H1 (cell line): ENCODE data around the gene CRY1. TPM values are rescaled to one million over a fixed set of nuclear protein-coding genes. Genes with fewer than 3 reads are reported as not detected.

Experiments used
- CTCF ChIA-PET: fragments of 300-600 bp; sonication (Branson Sonifier 250); formaldehyde crosslinking; loops from one replicate; lab custom pipeline; 2021; ENCODE audit not compliant: partially characterized antibody; lab: Charles Lee
- POLR2A ChIA-PET: fragments of 300-600 bp; sonication (Branson Sonifier 250); formaldehyde crosslinking; loops from one replicate; lab custom pipeline; 2021; ENCODE audit warnings: inconsistent platforms; ENCODE audit not compliant: partially characterized antibody; lab: Charles Lee
- DNase-seq, 2 experiments: peaks; one replicate each; pipeline versions ENCODE4 v3.0.0 to v3.0.0-alpha.2; 2010 to 2022; ENCODE audit warnings: low spot score in 2 of 2, low read depth in 1 of 2, mixed read lengths in 1 of 2
- FAIRE-seq: peaks from 2 replicates; lab custom pipeline; 2011; peaks lifted over from hg19 to GRCh38; lab: Jason Lieb, UNC
- H2AFZ ChIP-seq: 2 replicates; pipeline ENCODE4 v1.8.1; 2012; ENCODE audit warnings: low read length, inconsistent platforms
- H2AK5ac ChIP-seq: 2 replicates; pipeline ENCODE4 v1.6.1; 2013; ENCODE audit warnings: low read depth, low read length
- H2BK120ac ChIP-seq: replicated peaks from 2 replicates; pipeline ENCODE3; 2013; ENCODE audit warnings: low read depth, low read length, inconsistent platforms
- H2BK12ac ChIP-seq: 2 replicates; pipeline ENCODE4 v1.6.1; 2013; ENCODE audit warnings: low read depth, low read length
- H2BK15ac ChIP-seq: 2 replicates; pipeline ENCODE4 v1.6.1; 2013; ENCODE audit warnings: low read length
- H2BK20ac ChIP-seq: 2 replicates; pipeline ENCODE4 v1.6.1; 2013; ENCODE audit warnings: low read length
- H2BK5ac ChIP-seq: 2 replicates; pipeline ENCODE4 v1.6.1; 2013; ENCODE audit warnings: low read depth, low read length
- H3K14ac ChIP-seq: 2 replicates; pipeline ENCODE4 v1.6.1; 2013; ENCODE audit warnings: inconsistent platforms; ENCODE audit not compliant: insufficient read length
- H3K18ac ChIP-seq: 2 replicates; pipeline ENCODE4 v1.6.1; 2013; ENCODE audit warnings: low read length; ENCODE audit errors: extremely low read depth
- H3K23ac ChIP-seq: 2 replicates; pipeline ENCODE4 v1.6.1; 2013; ENCODE audit warnings: inconsistent platforms; ENCODE audit not compliant: insufficient read length
- H3K23me2 ChIP-seq: 2 replicates; pipeline ENCODE4 v1.6.1; 2013; ENCODE audit warnings: low read depth, low read length
- H3K27ac ChIP-seq: 2 replicates; pipeline ENCODE4 v1.6.1; 2011; ENCODE audit warnings: low read depth, low read length, inconsistent platforms
- H3K27me3 ChIP-seq, 4 experiments: replicated peaks in 1 of 4; 1 replicate in 1 of 4; 2 replicates in 3 of 4; pipeline versions ENCODE4 v1.6.1 to v1.8.1; 2011 to 2013; ENCODE audit warnings: low read length in 3 of 4, mild to moderate bottlenecking in 3 of 4, inconsistent platforms in 2 of 4, mixed read lengths in 2 of 4, moderate library complexity in 1 of 4; ENCODE audit not compliant: control insufficient read depth in 3 of 4, insufficient read depth in 3 of 4; ENCODE audit errors: extremely low read depth in 1 of 4
- H3K36me3 ChIP-seq, 4 experiments: 2 replicates each; pipeline versions ENCODE4 v1.6.1 to v1.8.1; 2011 to 2013; ENCODE audit warnings: mild to moderate bottlenecking in 4 of 4, low read length in 3 of 4, moderate library complexity in 2 of 4, control low read depth in 1 of 4, inconsistent platforms in 1 of 4; ENCODE audit not compliant: insufficient read depth in 4 of 4, control insufficient read depth in 2 of 4
- H3K4ac ChIP-seq: replicated peaks from 2 replicates; pipeline ENCODE3; 2013; ENCODE audit warnings: low read length, low read depth, mixed read lengths, inconsistent platforms; ENCODE audit not compliant: insufficient read length
- H3K4me1 ChIP-seq, 4 experiments: replicated peaks in 1 of 4; 1 replicate in 1 of 4; 2 replicates in 3 of 4; pipeline versions ENCODE4 v1.6.1 to v1.8.1; 2011 to 2013; ENCODE audit warnings: low read length in 3 of 4, inconsistent platforms in 2 of 4, mixed read lengths in 1 of 4; ENCODE audit not compliant: insufficient read depth in 4 of 4, control insufficient read depth in 3 of 4
- H3K4me2 ChIP-seq, 2 experiments: 2 replicates each; pipeline versions ENCODE4 v1.6.1 to v1.8.1; 2011 to 2013; ENCODE audit warnings: low read depth in 2 of 2, low read length in 2 of 2, control low read depth in 1 of 2, inconsistent platforms in 1 of 2, mild to moderate bottlenecking in 1 of 2; ENCODE audit not compliant: insufficient read depth in 1 of 2
- H3K4me3 ChIP-seq, 4 experiments: fragments of 200-600, 300-600 bp in 1 of 4; sonication (generic), shearing (Covaris generic), sonication (Bioruptor Twin) in 1 of 4; 2 replicates each; pipeline versions ENCODE4 v1.5.1 to v1.8.1; 2011 to 2016; ENCODE audit warnings: low read length in 4 of 4, low read depth in 3 of 4, control low read depth in 2 of 4, inconsistent platforms in 2 of 4, mild to moderate bottlenecking in 2 of 4, mixed read lengths in 1 of 4, moderate library complexity in 1 of 4; ENCODE audit not compliant: insufficient read depth in 2 of 4; ENCODE audit errors: extremely low read depth in 1 of 4
- H3K56ac ChIP-seq: replicated peaks from 2 replicates; pipeline ENCODE3; 2013; ENCODE audit warnings: low read depth, mild to moderate bottlenecking, mixed read lengths, low read length, inconsistent platforms; ENCODE audit not compliant: insufficient read length
- H3K79me1 ChIP-seq: 2 replicates; pipeline ENCODE4 v1.6.1; 2013; ENCODE audit warnings: low read depth, low read length, control low read depth
- H3K79me2 ChIP-seq, 2 experiments: 2 replicates each; pipeline versions ENCODE4 v1.6.1 to v1.8.1; 2012 to 2013; ENCODE audit warnings: low read length in 2 of 2, mild to moderate bottlenecking in 2 of 2, inconsistent platforms in 1 of 2; ENCODE audit not compliant: insufficient read depth in 2 of 2, control insufficient read depth in 1 of 2
- H3K9ac ChIP-seq, 4 experiments: replicated peaks in 1 of 4; 1 replicate in 1 of 4; 2 replicates in 3 of 4; pipeline versions ENCODE4 v1.6.1 to v1.8.1; 2011 to 2013; ENCODE audit warnings: low read depth in 3 of 4, low read length in 3 of 4, control low read depth in 2 of 4, mild to moderate bottlenecking in 2 of 4, moderate library complexity in 2 of 4, inconsistent platforms in 1 of 4; ENCODE audit errors: extremely low read depth in 1 of 4
- H3K9me3 ChIP-seq, 2 experiments: 2 replicates each; pipeline versions ENCODE4 v1.6.1 to v1.8.1; 2012 to 2013; ENCODE audit warnings: mild to moderate bottlenecking in 2 of 2, moderate library complexity in 2 of 2, control low read depth in 1 of 2, inconsistent platforms in 1 of 2, low read depth in 1 of 2, low read length in 1 of 2, mixed read lengths in 1 of 2; ENCODE audit not compliant: insufficient read depth in 2 of 2
- H4K20me1 ChIP-seq, 2 experiments: replicated peaks in 1 of 2; 2 replicates each; pipeline versions ENCODE3 to v1.8.1; 2011 to 2013; ENCODE audit warnings: inconsistent platforms in 2 of 2, low read length in 2 of 2, mild to moderate bottlenecking in 1 of 2; ENCODE audit not compliant: insufficient read depth in 2 of 2, control insufficient read depth in 1 of 2
- H4K5ac ChIP-seq: 2 replicates; pipeline ENCODE4 v1.6.1; 2013; ENCODE audit warnings: low read length, low read depth, mixed read lengths, inconsistent platforms; ENCODE audit not compliant: insufficient read length
- H4K8ac ChIP-seq: 2 replicates; pipeline ENCODE4 v1.8.0; 2013; ENCODE audit warnings: mild to moderate bottlenecking, moderate library complexity, low read length, inconsistent platforms; ENCODE audit not compliant: insufficient read depth; ENCODE audit errors: extremely low read depth
- H4K91ac ChIP-seq: replicated peaks from 2 replicates; pipeline ENCODE3; 2013; ENCODE audit warnings: low read length, mixed read lengths, inconsistent platforms; ENCODE audit not compliant: insufficient read length
- KDM1A ChIP-seq: fragments of 200-600, 300-600 bp; sonication (generic); IDR thresholded peaks from 2 replicates; pipeline ENCODE4 v1.7.1; 2016; ENCODE audit warnings: mild to moderate bottlenecking, low read length, borderline replicate concordance
- NANOG ChIP-seq: IDR thresholded peaks from 2 replicates; pipeline ENCODE4 v1.6.1; 2011; ENCODE audit warnings: low read length, low read depth, mild to moderate bottlenecking, inconsistent platforms; ENCODE audit not compliant: insufficient read depth, poor library complexity, severe bottlenecking
- WGBS, 2 experiments: shearing (Covaris generic) in 1 of 2; methylation state at CpG; one replicate each; pipeline versions ENCODE4 v1.1.6 to v1.1.7; 2013 to 2015; ENCODE audit warnings: low lambda C conversion rate in 2 of 2, mixed read lengths in 2 of 2, inconsistent platforms in 1 of 2, low coverage in 1 of 2, missing lambda C conversion rate in 1 of 2; ENCODE audit not compliant: insufficient replicate concordance in 2 of 2, insufficient coverage in 1 of 2, insufficient read length in 1 of 2; ENCODE audit errors: extremely low coverage in 1 of 2, missing lambda C conversion rate in 1 of 2; 5-methylcytosine and 5-hydroxymethylcytosine counted together
- polyA plus RNA-seq, 7 experiments: library from polyadenylated mRNA; depleted of rRNA in 3 of 7; stranded (reverse) in 5 of 7; unstranded in 2 of 7; fragments of >200 nt in 5 of 7; fragments of 200-250 nt in 2 of 7; gene quantifications; 1 replicate in 5 of 7; 2 replicates in 1 of 7; 4 replicates in 1 of 7; pipeline versions ENCODE4 v1.2.1 to v1.2.3, GENCODE V29; 2011 to 2013; ENCODE audit warnings: missing spikeins in 2 of 7, mixed read lengths in 2 of 7
- total RNA-seq: library from RNA; stranded (reverse); fragmentation: NEBNext Ultra II Directional; extraction: Animal tissue kit (Norgen Biotek cat#: 25700); gene quantifications from 2 replicates; pipeline ENCODE4 v1.2.1, GENCODE V29; 2021

The CRY1 gene
- total and polyA plus RNA-seq, 2 of the 8 experiments (the other 6 are each of a cell fraction or from before 2014, with no cell fraction given) = 13.6 to 25.1 TPM

- Histone ChIP-seq H3K56ac (peak overlapping the region; percentile 4), H2BK5ac (no peak overlapping the region), H2AK5ac (no peak overlapping the region), H3K36me3 (peaks cover 0 to 4% (median 0%) of the 10 kb centered on the region in 4 experiments; a peak in 3 of 8 replicates), H3K4me2 (no peak overlapping the region), H3K18ac (no peak overlapping the region), H4K91ac (no peak overlapping the region), H3K79me1 (peaks cover 5% of the 10 kb centered on the region; the same call in 1 of the 2 replicates), H3K27ac (no peak overlapping the region), H3K4me1 (peaks cover 0 to 3% (median 0%) of the 10 kb centered on the region in 4 experiments; a peak in 5 of 7 replicates), H4K8ac (no peak overlapping the region), H2AFZ (no peak overlapping the region), H4K5ac (no peak overlapping the region), H3K23me2 (peaks cover 7% of the 10 kb centered on the region), H3K4ac (no peak overlapping the region), H2BK15ac (no peak overlapping the region), H2BK12ac (no peak overlapping the region), H4K20me1 (no peaks in the 10 kb centered on the region), H3K9ac (no peak overlapping the region), H3K4me3 (no peak overlapping the region), H2BK20ac (no peak overlapping the region), H3K14ac (no peak overlapping the region), H3K79me2 (peaks cover 10 to 60% of the 10 kb centered on the region in 2 experiments; a peak in 3 of 4 replicates), H3K23ac (no peak overlapping the region), H2BK120ac (no peak overlapping the region), H3K9me3 (no peaks in the 10 kb centered on the region), H3K27me3 (no peaks in the 10 kb centered on the region)
- 0 out of 2 replicates have a peak, but pooled peaks have one; percentile 23 for TF ChIP-seq KDM1A
- no peak for TF ChIP-seq NANOG
- POLR2A ChIA-PET = interaction anchor here (1.1 kb wide), 1 partner anchor 10 kb away, joined by 4 read pairs; no protein-coding TSS in a partner anchor
- CTCF ChIA-PET = interaction anchor here (1.1 to 8.3 kb wide), 5 partner anchors 10 to 518 kb away, joined by 3 to 67 read pairs (median 9); no protein-coding TSS in a partner anchor
- FAIRE-seq = no peak
- no peak for DNase-seq
- 89% methylated on average over 2 of the region's 2 CpGs; no CpG with 5 or more reads in 1 of the 2 experiments for WGBS, 2 experiments
These were observed 4.4 kb downstream of the CRY1 start for GRCh38 chr12:107088912-107089311.
